ENCODE results near the gene LACRT. TPM values are rescaled to one million over a fixed set of nuclear protein-coding genes. Genes with fewer than 3 reads are reported as not detected.

The LACRT gene
- total and polyA plus RNA-seq, 9 of the 15 experiments (the other 6 are each of a cell fraction or from before 2014, with no cell fraction given) = not detected

DNA sequence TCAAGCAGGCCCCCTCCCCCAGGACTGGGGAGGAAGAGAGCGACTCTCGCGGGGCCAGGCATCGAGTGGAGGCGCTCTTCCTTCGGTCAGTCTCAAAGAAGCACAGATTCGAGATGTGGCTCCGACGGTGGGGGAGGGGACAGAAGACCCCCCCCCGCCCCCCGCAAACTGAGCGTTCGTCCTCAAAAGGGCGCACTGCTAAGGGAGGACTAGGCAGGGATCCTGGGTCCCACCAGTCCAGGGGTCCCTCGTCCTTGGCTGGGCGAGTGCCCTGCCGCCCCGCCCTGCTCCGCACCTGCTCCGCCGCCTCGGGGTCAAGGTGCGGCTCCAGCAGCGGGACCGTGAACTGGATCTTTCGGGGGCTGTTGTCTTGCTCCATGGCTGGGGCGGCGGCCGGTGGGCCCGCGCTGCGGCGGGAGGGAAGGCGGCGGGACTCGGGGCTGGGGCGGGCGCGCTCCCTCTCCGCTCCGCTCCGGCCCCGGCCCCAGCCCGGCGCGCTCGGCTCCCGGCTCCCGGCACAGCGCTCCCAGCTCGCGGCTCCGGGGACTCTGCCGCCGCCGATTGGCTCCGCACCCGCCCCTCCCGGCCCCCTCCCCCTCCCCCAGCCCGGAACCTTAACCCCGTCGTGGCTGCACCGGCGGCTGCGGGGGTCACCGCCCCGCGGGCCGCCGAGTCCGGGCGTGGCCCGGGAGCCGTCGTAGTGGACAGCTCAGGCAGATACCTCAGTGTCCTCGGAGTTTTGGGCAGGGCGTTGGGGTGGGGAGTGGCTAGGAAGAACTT, 46.4 kb downstream of the LACRT start, which contains the start of gene PPP1R1A:
TSS of gene PPP1R1A (minus strand) at position 550 of the 780 bp plus-strand sequence. CDS start at position 379, 171 bp downstream.
- Histone ChIP-seq H3K27me3 (ENCODE audit: control insufficient read depth in 2 of 2, insufficient read depth in 2 of 2, low read length in 2 of 2) (peaks cover 38 to 79% of the 10 kb centered on the region in 2 experiments), H3K4me3 (no peak within 1 kb of the TSS), H3K79me2 (ENCODE audit: control insufficient read depth, insufficient read depth, low read length) (no peaks in the 10 kb centered on the region), H3K9ac (ENCODE audit: insufficient read depth in 1 of 2, low read depth in 2 of 2, low read length in 2 of 2) (no peak within 1 kb of the TSS), H3K4me2 (ENCODE audit: insufficient read depth, low read length) (no peak within 1 kb of the TSS), H3K4me1 (replicated peaks in 1 of 2; ENCODE audit: control insufficient read depth in 2 of 2, insufficient read depth in 2 of 2, low read length in 2 of 2) (peaks cover 0 to 9% of the 10 kb centered on the region in 2 experiments; a peak in 1 of 5 replicates), H3K9me1 (ENCODE audit: control insufficient read depth, insufficient read depth, low read length) (no peaks in the 10 kb centered on the region), H3K36me3 (ENCODE audit: control insufficient read depth, insufficient read depth, low read length) (no peaks in the 10 kb centered on the region), H3K27ac (ENCODE audit: extremely low read depth, low read depth, low read length) (no peak within 1 kb of the TSS), H3K9me3 (replicated peaks; ENCODE audit: control insufficient read depth, insufficient read depth, low read depth, low read length) (no peaks in the 10 kb centered on the region), H4K20me1 (replicated peaks; ENCODE audit: control insufficient read depth, insufficient read depth, low read length) (peaks cover 14% of the 10 kb centered on the region), H2AFZ (ENCODE audit: low read depth, low read length) (no peak within 1 kb of the TSS)
- 5% methylated on average over 40 of the region's 77 CpGs for WGBS (ENCODE audit: insufficient coverage, low coverage, missing lambda C conversion rate)
- BruUV-seq (replicated peaks) = no TSS peak
- ChIA-PET CTCF (ENCODE audit: low intra/inter-chr PET ratio) (no interaction called here), POLR2A (no interaction called here)
- no peak; the same call in 1 of the 3 replicates for ATAC-seq
- DNase-seq (ENCODE audit: extremely low read depth in 1 of 4, low spot score in 3 of 4) = peak in 2 of 4 experiments; percentile 64 to 65
- intact Hi-C loops (cut with micrococcal nuclease) = no loop called here
- in situ Hi-C loops (cut with MboI) = no loop called here
- FAIRE-seq = no peak
- TF ChIP-seq, protein P1, sequence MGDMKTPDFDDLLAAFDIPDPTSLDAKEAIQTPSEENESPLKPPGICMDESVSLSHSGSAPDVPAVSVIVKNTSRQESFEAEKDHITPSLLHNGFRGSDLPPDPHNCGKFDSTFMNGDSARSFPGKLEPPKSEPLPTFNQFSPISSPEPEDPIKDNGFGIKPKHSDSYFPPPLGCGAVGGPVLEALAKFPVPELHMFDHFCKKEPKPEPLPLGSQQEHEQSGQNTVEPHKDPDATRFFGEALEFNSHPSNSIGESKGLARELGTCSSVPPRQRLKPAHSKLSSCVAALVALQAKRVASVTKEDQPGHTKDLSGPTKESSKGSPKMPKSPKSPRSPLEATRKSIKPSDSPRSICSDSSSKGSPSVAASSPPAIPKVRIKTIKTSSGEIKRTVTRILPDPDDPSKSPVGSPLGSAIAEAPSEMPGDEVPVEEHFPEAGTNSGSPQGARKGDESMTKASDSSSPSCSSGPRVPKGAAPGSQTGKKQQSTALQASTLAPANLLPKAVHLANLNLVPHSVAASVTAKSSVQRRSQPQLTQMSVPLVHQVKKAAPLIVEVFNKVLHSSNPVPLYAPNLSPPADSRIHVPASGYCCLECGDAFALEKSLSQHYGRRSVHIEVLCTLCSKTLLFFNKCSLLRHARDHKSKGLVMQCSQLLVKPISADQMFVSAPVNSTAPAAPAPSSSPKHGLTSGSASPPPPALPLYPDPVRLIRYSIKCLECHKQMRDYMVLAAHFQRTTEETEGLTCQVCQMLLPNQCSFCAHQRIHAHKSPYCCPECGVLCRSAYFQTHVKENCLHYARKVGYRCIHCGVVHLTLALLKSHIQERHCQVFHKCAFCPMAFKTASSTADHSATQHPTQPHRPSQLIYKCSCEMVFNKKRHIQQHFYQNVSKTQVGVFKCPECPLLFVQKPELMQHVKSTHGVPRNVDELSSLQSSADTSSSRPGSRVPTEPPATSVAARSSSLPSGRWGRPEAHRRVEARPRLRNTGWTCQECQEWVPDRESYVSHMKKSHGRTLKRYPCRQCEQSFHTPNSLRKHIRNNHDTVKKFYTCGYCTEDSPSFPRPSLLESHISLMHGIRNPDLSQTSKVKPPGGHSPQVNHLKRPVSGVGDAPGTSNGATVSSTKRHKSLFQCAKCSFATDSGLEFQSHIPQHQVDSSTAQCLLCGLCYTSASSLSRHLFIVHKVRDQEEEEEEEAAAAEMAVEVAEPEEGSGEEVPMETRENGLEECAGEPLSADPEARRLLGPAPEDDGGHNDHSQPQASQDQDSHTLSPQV (IDR thresholded peaks at IDR 0.05) = no peak
- TF ChIP-seq, protein P2, sequence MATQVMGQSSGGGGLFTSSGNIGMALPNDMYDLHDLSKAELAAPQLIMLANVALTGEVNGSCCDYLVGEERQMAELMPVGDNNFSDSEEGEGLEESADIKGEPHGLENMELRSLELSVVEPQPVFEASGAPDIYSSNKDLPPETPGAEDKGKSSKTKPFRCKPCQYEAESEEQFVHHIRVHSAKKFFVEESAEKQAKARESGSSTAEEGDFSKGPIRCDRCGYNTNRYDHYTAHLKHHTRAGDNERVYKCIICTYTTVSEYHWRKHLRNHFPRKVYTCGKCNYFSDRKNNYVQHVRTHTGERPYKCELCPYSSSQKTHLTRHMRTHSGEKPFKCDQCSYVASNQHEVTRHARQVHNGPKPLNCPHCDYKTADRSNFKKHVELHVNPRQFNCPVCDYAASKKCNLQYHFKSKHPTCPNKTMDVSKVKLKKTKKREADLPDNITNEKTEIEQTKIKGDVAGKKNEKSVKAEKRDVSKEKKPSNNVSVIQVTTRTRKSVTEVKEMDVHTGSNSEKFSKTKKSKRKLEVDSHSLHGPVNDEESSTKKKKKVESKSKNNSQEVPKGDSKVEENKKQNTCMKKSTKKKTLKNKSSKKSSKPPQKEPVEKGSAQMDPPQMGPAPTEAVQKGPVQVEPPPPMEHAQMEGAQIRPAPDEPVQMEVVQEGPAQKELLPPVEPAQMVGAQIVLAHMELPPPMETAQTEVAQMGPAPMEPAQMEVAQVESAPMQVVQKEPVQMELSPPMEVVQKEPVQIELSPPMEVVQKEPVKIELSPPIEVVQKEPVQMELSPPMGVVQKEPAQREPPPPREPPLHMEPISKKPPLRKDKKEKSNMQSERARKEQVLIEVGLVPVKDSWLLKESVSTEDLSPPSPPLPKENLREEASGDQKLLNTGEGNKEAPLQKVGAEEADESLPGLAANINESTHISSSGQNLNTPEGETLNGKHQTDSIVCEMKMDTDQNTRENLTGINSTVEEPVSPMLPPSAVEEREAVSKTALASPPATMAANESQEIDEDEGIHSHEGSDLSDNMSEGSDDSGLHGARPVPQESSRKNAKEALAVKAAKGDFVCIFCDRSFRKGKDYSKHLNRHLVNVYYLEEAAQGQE (IDR thresholded peaks at IDR 0.05; ENCODE audit: borderline replicate concordance) = no peak
- TF ChIP-seq, protein P2 (CRISPR knock-in tag; IDR thresholded peaks at IDR 0.05; ENCODE audit: low read depth) = no peak
- TF ChIP-seq, protein P3, sequence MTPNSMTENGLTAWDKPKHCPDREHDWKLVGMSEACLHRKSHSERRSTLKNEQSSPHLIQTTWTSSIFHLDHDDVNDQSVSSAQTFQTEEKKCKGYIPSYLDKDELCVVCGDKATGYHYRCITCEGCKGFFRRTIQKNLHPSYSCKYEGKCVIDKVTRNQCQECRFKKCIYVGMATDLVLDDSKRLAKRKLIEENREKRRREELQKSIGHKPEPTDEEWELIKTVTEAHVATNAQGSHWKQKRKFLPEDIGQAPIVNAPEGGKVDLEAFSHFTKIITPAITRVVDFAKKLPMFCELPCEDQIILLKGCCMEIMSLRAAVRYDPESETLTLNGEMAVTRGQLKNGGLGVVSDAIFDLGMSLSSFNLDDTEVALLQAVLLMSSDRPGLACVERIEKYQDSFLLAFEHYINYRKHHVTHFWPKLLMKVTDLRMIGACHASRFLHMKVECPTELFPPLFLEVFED (CRISPR knock-in tag; conservative IDR thresholded peaks at IDR 0.05) = no peak
- TF ChIP-seq CHD2 (IDR thresholded peaks at IDR 0.05; ENCODE audit: low read depth, low read length) = no peak
- peak; percentile 37; the same call in 1 of the 2 replicates for TF ChIP-seq ZBTB7A (IDR thresholded peaks at IDR 0.05; ENCODE audit: borderline replicate concordance, control insufficient read depth, low read depth, low read length)

Measured in K562 (cell line).